H1 (cell line): Measurements from ENCODE around the gene CMBL. TPM values are rescaled to one million over a fixed set of nuclear protein-coding genes. Genes with fewer than 3 reads are reported as not detected.

Experiments used
- CTCF ChIA-PET: fragments of 300-600 bp; sonication (Branson Sonifier 250); formaldehyde crosslinking; loops from one replicate; lab custom pipeline; 2021; ENCODE audit not compliant: partially characterized antibody; lab: Charles Lee
- POLR2A ChIA-PET: fragments of 300-600 bp; sonication (Branson Sonifier 250); formaldehyde crosslinking; loops from one replicate; lab custom pipeline; 2021; ENCODE audit warnings: inconsistent platforms; ENCODE audit not compliant: partially characterized antibody; lab: Charles Lee
- DNase-seq, 2 experiments: peaks; one replicate each; pipeline versions ENCODE4 v3.0.0 to v3.0.0-alpha.2; 2010 to 2022; ENCODE audit warnings: low spot score in 2 of 2, low read depth in 1 of 2, mixed read lengths in 1 of 2
- FAIRE-seq: peaks from 2 replicates; lab custom pipeline; 2011; peaks lifted over from hg19 to GRCh38; lab: Jason Lieb, UNC
- H2AFZ ChIP-seq: 2 replicates; pipeline ENCODE4 v1.8.1; 2012; ENCODE audit warnings: low read length, inconsistent platforms
- H2AK5ac ChIP-seq: 2 replicates; pipeline ENCODE4 v1.6.1; 2013; ENCODE audit warnings: low read depth, low read length
- H2BK120ac ChIP-seq: replicated peaks from 2 replicates; pipeline ENCODE3; 2013; ENCODE audit warnings: low read depth, low read length, inconsistent platforms
- H2BK12ac ChIP-seq: 2 replicates; pipeline ENCODE4 v1.6.1; 2013; ENCODE audit warnings: low read depth, low read length
- H2BK15ac ChIP-seq: 2 replicates; pipeline ENCODE4 v1.6.1; 2013; ENCODE audit warnings: low read length
- H2BK20ac ChIP-seq: 2 replicates; pipeline ENCODE4 v1.6.1; 2013; ENCODE audit warnings: low read length
- H2BK5ac ChIP-seq: 2 replicates; pipeline ENCODE4 v1.6.1; 2013; ENCODE audit warnings: low read depth, low read length
- H3K14ac ChIP-seq: 2 replicates; pipeline ENCODE4 v1.6.1; 2013; ENCODE audit warnings: inconsistent platforms; ENCODE audit not compliant: insufficient read length
- H3K18ac ChIP-seq: 2 replicates; pipeline ENCODE4 v1.6.1; 2013; ENCODE audit warnings: low read length; ENCODE audit errors: extremely low read depth
- H3K23ac ChIP-seq: 2 replicates; pipeline ENCODE4 v1.6.1; 2013; ENCODE audit warnings: inconsistent platforms; ENCODE audit not compliant: insufficient read length
- H3K23me2 ChIP-seq: 2 replicates; pipeline ENCODE4 v1.6.1; 2013; ENCODE audit warnings: low read depth, low read length
- H3K27ac ChIP-seq: 2 replicates; pipeline ENCODE4 v1.6.1; 2011; ENCODE audit warnings: low read depth, low read length, inconsistent platforms
- H3K27me3 ChIP-seq, 4 experiments: replicated peaks in 1 of 4; 1 replicate in 1 of 4; 2 replicates in 3 of 4; pipeline versions ENCODE4 v1.6.1 to v1.8.1; 2011 to 2013; ENCODE audit warnings: low read length in 3 of 4, mild to moderate bottlenecking in 3 of 4, inconsistent platforms in 2 of 4, mixed read lengths in 2 of 4, moderate library complexity in 1 of 4; ENCODE audit not compliant: control insufficient read depth in 3 of 4, insufficient read depth in 3 of 4; ENCODE audit errors: extremely low read depth in 1 of 4
- H3K36me3 ChIP-seq, 4 experiments: 2 replicates each; pipeline versions ENCODE4 v1.6.1 to v1.8.1; 2011 to 2013; ENCODE audit warnings: mild to moderate bottlenecking in 4 of 4, low read length in 3 of 4, moderate library complexity in 2 of 4, control low read depth in 1 of 4, inconsistent platforms in 1 of 4; ENCODE audit not compliant: insufficient read depth in 4 of 4, control insufficient read depth in 2 of 4
- H3K4ac ChIP-seq: replicated peaks from 2 replicates; pipeline ENCODE3; 2013; ENCODE audit warnings: low read length, low read depth, mixed read lengths, inconsistent platforms; ENCODE audit not compliant: insufficient read length
- H3K4me1 ChIP-seq, 4 experiments: replicated peaks in 1 of 4; 1 replicate in 1 of 4; 2 replicates in 3 of 4; pipeline versions ENCODE4 v1.6.1 to v1.8.1; 2011 to 2013; ENCODE audit warnings: low read length in 3 of 4, inconsistent platforms in 2 of 4, mixed read lengths in 1 of 4; ENCODE audit not compliant: insufficient read depth in 4 of 4, control insufficient read depth in 3 of 4
- H3K4me2 ChIP-seq, 2 experiments: 2 replicates each; pipeline versions ENCODE4 v1.6.1 to v1.8.1; 2011 to 2013; ENCODE audit warnings: low read depth in 2 of 2, low read length in 2 of 2, control low read depth in 1 of 2, inconsistent platforms in 1 of 2, mild to moderate bottlenecking in 1 of 2; ENCODE audit not compliant: insufficient read depth in 1 of 2
- H3K4me3 ChIP-seq, 4 experiments: fragments of 200-600, 300-600 bp in 1 of 4; sonication (generic), shearing (Covaris generic), sonication (Bioruptor Twin) in 1 of 4; 2 replicates each; pipeline versions ENCODE4 v1.5.1 to v1.8.1; 2011 to 2016; ENCODE audit warnings: low read length in 4 of 4, low read depth in 3 of 4, control low read depth in 2 of 4, inconsistent platforms in 2 of 4, mild to moderate bottlenecking in 2 of 4, mixed read lengths in 1 of 4, moderate library complexity in 1 of 4; ENCODE audit not compliant: insufficient read depth in 2 of 4; ENCODE audit errors: extremely low read depth in 1 of 4
- H3K56ac ChIP-seq: replicated peaks from 2 replicates; pipeline ENCODE3; 2013; ENCODE audit warnings: low read depth, mild to moderate bottlenecking, mixed read lengths, low read length, inconsistent platforms; ENCODE audit not compliant: insufficient read length
- H3K79me1 ChIP-seq: 2 replicates; pipeline ENCODE4 v1.6.1; 2013; ENCODE audit warnings: low read depth, low read length, control low read depth
- H3K79me2 ChIP-seq, 2 experiments: 2 replicates each; pipeline versions ENCODE4 v1.6.1 to v1.8.1; 2012 to 2013; ENCODE audit warnings: low read length in 2 of 2, mild to moderate bottlenecking in 2 of 2, inconsistent platforms in 1 of 2; ENCODE audit not compliant: insufficient read depth in 2 of 2, control insufficient read depth in 1 of 2
- H3K9ac ChIP-seq, 4 experiments: replicated peaks in 1 of 4; 1 replicate in 1 of 4; 2 replicates in 3 of 4; pipeline versions ENCODE4 v1.6.1 to v1.8.1; 2011 to 2013; ENCODE audit warnings: low read depth in 3 of 4, low read length in 3 of 4, control low read depth in 2 of 4, mild to moderate bottlenecking in 2 of 4, moderate library complexity in 2 of 4, inconsistent platforms in 1 of 4; ENCODE audit errors: extremely low read depth in 1 of 4
- H3K9me3 ChIP-seq, 2 experiments: 2 replicates each; pipeline versions ENCODE4 v1.6.1 to v1.8.1; 2012 to 2013; ENCODE audit warnings: mild to moderate bottlenecking in 2 of 2, moderate library complexity in 2 of 2, control low read depth in 1 of 2, inconsistent platforms in 1 of 2, low read depth in 1 of 2, low read length in 1 of 2, mixed read lengths in 1 of 2; ENCODE audit not compliant: insufficient read depth in 2 of 2
- H4K20me1 ChIP-seq, 2 experiments: replicated peaks in 1 of 2; 2 replicates each; pipeline versions ENCODE3 to v1.8.1; 2011 to 2013; ENCODE audit warnings: inconsistent platforms in 2 of 2, low read length in 2 of 2, mild to moderate bottlenecking in 1 of 2; ENCODE audit not compliant: insufficient read depth in 2 of 2, control insufficient read depth in 1 of 2
- H4K5ac ChIP-seq: 2 replicates; pipeline ENCODE4 v1.6.1; 2013; ENCODE audit warnings: low read length, low read depth, mixed read lengths, inconsistent platforms; ENCODE audit not compliant: insufficient read length
- H4K8ac ChIP-seq: 2 replicates; pipeline ENCODE4 v1.8.0; 2013; ENCODE audit warnings: mild to moderate bottlenecking, moderate library complexity, low read length, inconsistent platforms; ENCODE audit not compliant: insufficient read depth; ENCODE audit errors: extremely low read depth
- H4K91ac ChIP-seq: replicated peaks from 2 replicates; pipeline ENCODE3; 2013; ENCODE audit warnings: low read length, mixed read lengths, inconsistent platforms; ENCODE audit not compliant: insufficient read length
- KDM1A ChIP-seq: fragments of 200-600, 300-600 bp; sonication (generic); IDR thresholded peaks from 2 replicates; pipeline ENCODE4 v1.7.1; 2016; ENCODE audit warnings: mild to moderate bottlenecking, low read length, borderline replicate concordance
- NRF1 ChIP-seq: IDR thresholded peaks from 2 replicates; pipeline ENCODE4 v1.6.1; 2011; ENCODE audit warnings: mild to moderate bottlenecking, low read depth, low read length, improper control_type of control experiment
- SAP30 ChIP-seq: fragments of 300-600 bp; sonication (generic); IDR thresholded peaks from 2 replicates; pipeline ENCODE4 v1.7.1; 2012; ENCODE audit warnings: low read length, moderate library complexity, mild to moderate bottlenecking, inconsistent platforms; ENCODE audit not compliant: insufficient read depth, insufficient replicate concordance
- WGBS, 2 experiments: shearing (Covaris generic) in 1 of 2; methylation state at CpG; one replicate each; pipeline versions ENCODE4 v1.1.6 to v1.1.7; 2013 to 2015; ENCODE audit warnings: low lambda C conversion rate in 2 of 2, mixed read lengths in 2 of 2, inconsistent platforms in 1 of 2, low coverage in 1 of 2, missing lambda C conversion rate in 1 of 2; ENCODE audit not compliant: insufficient replicate concordance in 2 of 2, insufficient coverage in 1 of 2, insufficient read length in 1 of 2; ENCODE audit errors: extremely low coverage in 1 of 2, missing lambda C conversion rate in 1 of 2; 5-methylcytosine and 5-hydroxymethylcytosine counted together
- polyA plus RNA-seq, 7 experiments: library from polyadenylated mRNA; depleted of rRNA in 3 of 7; stranded (reverse) in 5 of 7; unstranded in 2 of 7; fragments of >200 nt in 5 of 7; fragments of 200-250 nt in 2 of 7; gene quantifications; 1 replicate in 5 of 7; 2 replicates in 1 of 7; 4 replicates in 1 of 7; pipeline versions ENCODE4 v1.2.1 to v1.2.3, GENCODE V29; 2011 to 2013; ENCODE audit warnings: missing spikeins in 2 of 7, mixed read lengths in 2 of 7
- total RNA-seq: library from RNA; stranded (reverse); fragmentation: NEBNext Ultra II Directional; extraction: Animal tissue kit (Norgen Biotek cat#: 25700); gene quantifications from 2 replicates; pipeline ENCODE4 v1.2.1, GENCODE V29; 2021
- TF ChIP-seq, protein P1 (sequence below): IDR thresholded peaks from 2 replicates; pipeline ENCODE4 v1.6.1; 2012; ENCODE audit warnings: inconsistent platforms
- TF ChIP-seq, protein P2 (sequence below): IDR thresholded peaks from 2 replicates; pipeline ENCODE4 v1.6.1; 2012; ENCODE audit warnings: low read length, inconsistent platforms

The CMBL gene
- total and polyA plus RNA-seq, 2 of the 8 experiments (the other 6 are each of a cell fraction or from before 2014, with no cell fraction given): 27.9 to 32.1 TPM

DNA sequence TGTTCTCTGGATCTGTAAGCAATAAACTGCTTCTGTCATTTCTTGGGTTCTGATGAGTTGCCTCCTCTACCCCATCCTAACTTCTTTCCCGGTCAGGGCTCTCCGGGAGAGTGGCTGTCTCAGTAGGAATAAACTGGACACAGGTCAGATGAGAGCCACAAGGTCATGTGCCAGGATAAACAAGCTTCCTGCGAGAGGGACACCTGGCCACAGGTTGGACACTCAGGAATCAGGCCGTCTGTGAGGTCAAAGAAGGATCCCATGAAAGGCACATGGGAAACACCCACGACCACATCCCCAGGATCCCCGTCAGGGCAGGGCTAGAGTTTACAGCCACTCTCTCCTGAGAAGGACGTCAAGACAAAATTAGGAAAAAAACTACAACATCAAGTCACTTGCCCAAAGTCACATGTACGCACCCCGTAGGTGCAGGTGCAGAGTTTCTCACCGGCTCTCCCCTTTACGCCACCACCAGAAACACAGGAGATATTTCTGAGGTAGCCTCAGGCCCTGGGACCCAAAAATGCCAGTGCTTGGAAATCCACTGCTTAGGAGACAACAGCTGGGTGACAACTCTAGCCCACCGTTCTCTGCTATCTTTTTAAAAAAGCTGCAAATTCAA, 28.9 kb downstream of the CMBL start:
- Histone ChIP-seq H4K8ac (no peak overlapping the region), H3K23me2 (no peaks in the 10 kb centered on the region), H4K20me1 (no peaks in the 10 kb centered on the region), H3K9ac (no peak overlapping the region), H2AK5ac (no peak overlapping the region; the same call in 1 of the 2 replicates), H3K9me3 (no peaks in the 10 kb centered on the region), H3K79me2 (no peaks in the 10 kb centered on the region), H2BK15ac (no peak overlapping the region), H2BK120ac (no peak overlapping the region), H3K56ac (no peak overlapping the region), H2BK12ac (no peak overlapping the region), H3K4ac (no peak overlapping the region), H3K4me3 (no peak overlapping the region), H3K18ac (no peak overlapping the region), H3K4me2 (no peak overlapping the region), H4K91ac (no peak overlapping the region), H2BK5ac (no peak overlapping the region), H4K5ac (no peak overlapping the region), H2BK20ac (no peak overlapping the region), H3K79me1 (no peaks in the 10 kb centered on the region), H3K4me1 (peaks cover 0 to 8% (median 2%) of the 10 kb centered on the region in 4 experiments; a peak in 1 of 7 replicates), H3K36me3 (no peaks in the 10 kb centered on the region; a peak in 1 of 8 replicates), H2AFZ (no peak overlapping the region), H3K27me3 (no peaks in the 10 kb centered on the region), H3K27ac (no peak overlapping the region), H3K23ac (no peak overlapping the region), H3K14ac (no peak overlapping the region)
- FAIRE-seq (no peak), DNase-seq (no peak)
- ChIA-PET CTCF (interaction anchor here (0.6 to 1.3 kb wide), 4 partner anchors 9 to 35 kb away, joined by 3 to 4 read pairs (median 4); partner anchors contain the start of gene CMBL), POLR2A (interaction anchor here (0.7 to 2.1 kb wide), 8 partner anchors 10 to 76 kb away, joined by 3 to 6 read pairs (median 3); partner anchors contain the start of genes ATPSCKMT and CCT5)
- WGBS, 2 experiments: 93% methylated on average over 12 of the region's 12 CpGs; no CpG with 5 or more reads in 1 of the 2 experiments
- TF ChIP-seq, protein P1, sequence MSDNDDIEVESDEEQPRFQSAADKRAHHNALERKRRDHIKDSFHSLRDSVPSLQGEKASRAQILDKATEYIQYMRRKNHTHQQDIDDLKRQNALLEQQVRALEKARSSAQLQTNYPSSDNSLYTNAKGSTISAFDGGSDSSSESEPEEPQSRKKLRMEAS: no peak
- TF ChIP-seq, protein P2, sequence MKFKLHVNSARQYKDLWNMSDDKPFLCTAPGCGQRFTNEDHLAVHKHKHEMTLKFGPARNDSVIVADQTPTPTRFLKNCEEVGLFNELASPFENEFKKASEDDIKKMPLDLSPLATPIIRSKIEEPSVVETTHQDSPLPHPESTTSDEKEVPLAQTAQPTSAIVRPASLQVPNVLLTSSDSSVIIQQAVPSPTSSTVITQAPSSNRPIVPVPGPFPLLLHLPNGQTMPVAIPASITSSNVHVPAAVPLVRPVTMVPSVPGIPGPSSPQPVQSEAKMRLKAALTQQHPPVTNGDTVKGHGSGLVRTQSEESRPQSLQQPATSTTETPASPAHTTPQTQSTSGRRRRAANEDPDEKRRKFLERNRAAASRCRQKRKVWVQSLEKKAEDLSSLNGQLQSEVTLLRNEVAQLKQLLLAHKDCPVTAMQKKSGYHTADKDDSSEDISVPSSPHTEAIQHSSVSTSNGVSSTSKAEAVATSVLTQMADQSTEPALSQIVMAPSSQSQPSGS: no peak
- TF ChIP-seq NRF1: no peak
- no peak for TF ChIP-seq KDM1A
- no peak for TF ChIP-seq SAP30
